H1 (cell line): Measurements from ENCODE around the gene APOL1. TPM values are rescaled to one million over a fixed set of nuclear protein-coding genes. Genes with fewer than 3 reads are reported as not detected.
"Not testable (repeated sequence)": the region's sequence is repeated elsewhere in the genome, so short reads cannot be mapped to it uniquely, and the experiment has no call there.

Source experiments
- CTCF ChIA-PET: fragments of 300-600 bp; sonication (Branson Sonifier 250); formaldehyde crosslinking; loops from one replicate; lab custom pipeline; 2021; ENCODE audit not compliant: partially characterized antibody; lab: Charles Lee
- POLR2A ChIA-PET: fragments of 300-600 bp; sonication (Branson Sonifier 250); formaldehyde crosslinking; loops from one replicate; lab custom pipeline; 2021; ENCODE audit warnings: inconsistent platforms; ENCODE audit not compliant: partially characterized antibody; lab: Charles Lee
- DNase-seq, 2 experiments: peaks; one replicate each; pipeline versions ENCODE4 v3.0.0 to v3.0.0-alpha.2; 2010 to 2022; ENCODE audit warnings: low spot score in 2 of 2, low read depth in 1 of 2, mixed read lengths in 1 of 2
- FAIRE-seq: peaks from 2 replicates; lab custom pipeline; 2011; peaks lifted over from hg19 to GRCh38; lab: Jason Lieb, UNC
- H2AFZ ChIP-seq: 2 replicates; pipeline ENCODE4 v1.8.1; 2012; ENCODE audit warnings: low read length, inconsistent platforms
- H2AK5ac ChIP-seq: 2 replicates; pipeline ENCODE4 v1.6.1; 2013; ENCODE audit warnings: low read depth, low read length
- H2BK120ac ChIP-seq: replicated peaks from 2 replicates; pipeline ENCODE3; 2013; ENCODE audit warnings: low read depth, low read length, inconsistent platforms
- H2BK12ac ChIP-seq: 2 replicates; pipeline ENCODE4 v1.6.1; 2013; ENCODE audit warnings: low read depth, low read length
- H2BK15ac ChIP-seq: 2 replicates; pipeline ENCODE4 v1.6.1; 2013; ENCODE audit warnings: low read length
- H2BK20ac ChIP-seq: 2 replicates; pipeline ENCODE4 v1.6.1; 2013; ENCODE audit warnings: low read length
- H2BK5ac ChIP-seq: 2 replicates; pipeline ENCODE4 v1.6.1; 2013; ENCODE audit warnings: low read depth, low read length
- H3K14ac ChIP-seq: 2 replicates; pipeline ENCODE4 v1.6.1; 2013; ENCODE audit warnings: inconsistent platforms; ENCODE audit not compliant: insufficient read length
- H3K18ac ChIP-seq: 2 replicates; pipeline ENCODE4 v1.6.1; 2013; ENCODE audit warnings: low read length; ENCODE audit errors: extremely low read depth
- H3K23ac ChIP-seq: 2 replicates; pipeline ENCODE4 v1.6.1; 2013; ENCODE audit warnings: inconsistent platforms; ENCODE audit not compliant: insufficient read length
- H3K23me2 ChIP-seq: 2 replicates; pipeline ENCODE4 v1.6.1; 2013; ENCODE audit warnings: low read depth, low read length
- H3K27ac ChIP-seq: 2 replicates; pipeline ENCODE4 v1.6.1; 2011; ENCODE audit warnings: low read depth, low read length, inconsistent platforms
- H3K27me3 ChIP-seq, 4 experiments: replicated peaks in 1 of 4; 1 replicate in 1 of 4; 2 replicates in 3 of 4; pipeline versions ENCODE4 v1.6.1 to v1.8.1; 2011 to 2013; ENCODE audit warnings: low read length in 3 of 4, mild to moderate bottlenecking in 3 of 4, inconsistent platforms in 2 of 4, mixed read lengths in 2 of 4, moderate library complexity in 1 of 4; ENCODE audit not compliant: control insufficient read depth in 3 of 4, insufficient read depth in 3 of 4; ENCODE audit errors: extremely low read depth in 1 of 4
- H3K36me3 ChIP-seq, 4 experiments: 2 replicates each; pipeline versions ENCODE4 v1.6.1 to v1.8.1; 2011 to 2013; ENCODE audit warnings: mild to moderate bottlenecking in 4 of 4, low read length in 3 of 4, moderate library complexity in 2 of 4, control low read depth in 1 of 4, inconsistent platforms in 1 of 4; ENCODE audit not compliant: insufficient read depth in 4 of 4, control insufficient read depth in 2 of 4
- H3K4ac ChIP-seq: replicated peaks from 2 replicates; pipeline ENCODE3; 2013; ENCODE audit warnings: low read length, low read depth, mixed read lengths, inconsistent platforms; ENCODE audit not compliant: insufficient read length
- H3K4me1 ChIP-seq, 4 experiments: replicated peaks in 1 of 4; 1 replicate in 1 of 4; 2 replicates in 3 of 4; pipeline versions ENCODE4 v1.6.1 to v1.8.1; 2011 to 2013; ENCODE audit warnings: low read length in 3 of 4, inconsistent platforms in 2 of 4, mixed read lengths in 1 of 4; ENCODE audit not compliant: insufficient read depth in 4 of 4, control insufficient read depth in 3 of 4
- H3K4me2 ChIP-seq, 2 experiments: 2 replicates each; pipeline versions ENCODE4 v1.6.1 to v1.8.1; 2011 to 2013; ENCODE audit warnings: low read depth in 2 of 2, low read length in 2 of 2, control low read depth in 1 of 2, inconsistent platforms in 1 of 2, mild to moderate bottlenecking in 1 of 2; ENCODE audit not compliant: insufficient read depth in 1 of 2
- H3K4me3 ChIP-seq, 4 experiments: fragments of 200-600, 300-600 bp in 1 of 4; sonication (generic), shearing (Covaris generic), sonication (Bioruptor Twin) in 1 of 4; 2 replicates each; pipeline versions ENCODE4 v1.5.1 to v1.8.1; 2011 to 2016; ENCODE audit warnings: low read length in 4 of 4, low read depth in 3 of 4, control low read depth in 2 of 4, inconsistent platforms in 2 of 4, mild to moderate bottlenecking in 2 of 4, mixed read lengths in 1 of 4, moderate library complexity in 1 of 4; ENCODE audit not compliant: insufficient read depth in 2 of 4; ENCODE audit errors: extremely low read depth in 1 of 4
- H3K56ac ChIP-seq: replicated peaks from 2 replicates; pipeline ENCODE3; 2013; ENCODE audit warnings: low read depth, mild to moderate bottlenecking, mixed read lengths, low read length, inconsistent platforms; ENCODE audit not compliant: insufficient read length
- H3K79me1 ChIP-seq: 2 replicates; pipeline ENCODE4 v1.6.1; 2013; ENCODE audit warnings: low read depth, low read length, control low read depth
- H3K79me2 ChIP-seq, 2 experiments: 2 replicates each; pipeline versions ENCODE4 v1.6.1 to v1.8.1; 2012 to 2013; ENCODE audit warnings: low read length in 2 of 2, mild to moderate bottlenecking in 2 of 2, inconsistent platforms in 1 of 2; ENCODE audit not compliant: insufficient read depth in 2 of 2, control insufficient read depth in 1 of 2
- H3K9ac ChIP-seq, 4 experiments: replicated peaks in 1 of 4; 1 replicate in 1 of 4; 2 replicates in 3 of 4; pipeline versions ENCODE4 v1.6.1 to v1.8.1; 2011 to 2013; ENCODE audit warnings: low read depth in 3 of 4, low read length in 3 of 4, control low read depth in 2 of 4, mild to moderate bottlenecking in 2 of 4, moderate library complexity in 2 of 4, inconsistent platforms in 1 of 4; ENCODE audit errors: extremely low read depth in 1 of 4
- H3K9me3 ChIP-seq, 2 experiments: 2 replicates each; pipeline versions ENCODE4 v1.6.1 to v1.8.1; 2012 to 2013; ENCODE audit warnings: mild to moderate bottlenecking in 2 of 2, moderate library complexity in 2 of 2, control low read depth in 1 of 2, inconsistent platforms in 1 of 2, low read depth in 1 of 2, low read length in 1 of 2, mixed read lengths in 1 of 2; ENCODE audit not compliant: insufficient read depth in 2 of 2
- H4K20me1 ChIP-seq, 2 experiments: replicated peaks in 1 of 2; 2 replicates each; pipeline versions ENCODE3 to v1.8.1; 2011 to 2013; ENCODE audit warnings: inconsistent platforms in 2 of 2, low read length in 2 of 2, mild to moderate bottlenecking in 1 of 2; ENCODE audit not compliant: insufficient read depth in 2 of 2, control insufficient read depth in 1 of 2
- H4K5ac ChIP-seq: 2 replicates; pipeline ENCODE4 v1.6.1; 2013; ENCODE audit warnings: low read length, low read depth, mixed read lengths, inconsistent platforms; ENCODE audit not compliant: insufficient read length
- H4K8ac ChIP-seq: 2 replicates; pipeline ENCODE4 v1.8.0; 2013; ENCODE audit warnings: mild to moderate bottlenecking, moderate library complexity, low read length, inconsistent platforms; ENCODE audit not compliant: insufficient read depth; ENCODE audit errors: extremely low read depth
- H4K91ac ChIP-seq: replicated peaks from 2 replicates; pipeline ENCODE3; 2013; ENCODE audit warnings: low read length, mixed read lengths, inconsistent platforms; ENCODE audit not compliant: insufficient read length
- WGBS, 2 experiments: shearing (Covaris generic) in 1 of 2; methylation state at CpG; one replicate each; pipeline versions ENCODE4 v1.1.6 to v1.1.7; 2013 to 2015; ENCODE audit warnings: low lambda C conversion rate in 2 of 2, mixed read lengths in 2 of 2, inconsistent platforms in 1 of 2, low coverage in 1 of 2, missing lambda C conversion rate in 1 of 2; ENCODE audit not compliant: insufficient replicate concordance in 2 of 2, insufficient coverage in 1 of 2, insufficient read length in 1 of 2; ENCODE audit errors: extremely low coverage in 1 of 2, missing lambda C conversion rate in 1 of 2; 5-methylcytosine and 5-hydroxymethylcytosine counted together
- polyA plus RNA-seq, 7 experiments: library from polyadenylated mRNA; depleted of rRNA in 3 of 7; stranded (reverse) in 5 of 7; unstranded in 2 of 7; fragments of >200 nt in 5 of 7; fragments of 200-250 nt in 2 of 7; gene quantifications; 1 replicate in 5 of 7; 2 replicates in 1 of 7; 4 replicates in 1 of 7; pipeline versions ENCODE4 v1.2.1 to v1.2.3, GENCODE V29; 2011 to 2013; ENCODE audit warnings: missing spikeins in 2 of 7, mixed read lengths in 2 of 7
- total RNA-seq: library from RNA; stranded (reverse); fragmentation: NEBNext Ultra II Directional; extraction: Animal tissue kit (Norgen Biotek cat#: 25700); gene quantifications from 2 replicates; pipeline ENCODE4 v1.2.1, GENCODE V29; 2021

APOL1 gene
- total and polyA plus RNA-seq, 2 of the 8 experiments (the other 6 are each of a cell fraction or from before 2014, with no cell fraction given), result not detected

DNA sequence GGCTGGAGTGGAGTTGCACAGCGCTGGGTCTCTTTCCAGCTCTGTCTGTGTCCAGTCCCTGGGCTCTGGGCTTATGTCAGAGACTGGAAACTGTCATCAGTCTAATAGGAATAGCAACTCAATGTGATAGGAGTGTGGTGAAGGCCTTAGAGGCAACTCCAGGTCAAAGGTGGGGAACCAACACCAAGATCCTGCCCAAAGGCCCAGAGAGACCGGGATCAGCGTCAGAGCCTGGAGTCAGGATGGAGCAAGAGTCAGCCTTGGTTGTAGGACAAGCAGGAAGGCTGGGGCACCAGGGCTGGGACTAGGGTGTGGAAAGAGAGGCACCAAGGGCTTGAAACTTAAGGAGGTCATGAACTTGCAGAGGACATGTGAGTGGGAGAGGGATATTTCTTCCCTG is 9.4 kb downstream of the APOL1 start:
- H3K79me1 ChIP-seq, H4K8ac ChIP-seq, H3K9me3 ChIP-seq, H3K4me3 ChIP-seq, H3K9ac ChIP-seq, H3K23ac ChIP-seq, H4K20me1 ChIP-seq, H3K27me3 ChIP-seq, H2BK20ac ChIP-seq, H4K91ac ChIP-seq, H3K14ac ChIP-seq, H3K4me2 ChIP-seq, H4K5ac ChIP-seq, H3K23me2 ChIP-seq, DNase-seq, H3K79me2 ChIP-seq, H2BK5ac ChIP-seq, H3K4ac ChIP-seq, H2AFZ ChIP-seq, H3K18ac ChIP-seq, H2BK12ac ChIP-seq, H2BK15ac ChIP-seq, H3K36me3 ChIP-seq, H3K56ac ChIP-seq, FAIRE-seq, H3K27ac ChIP-seq, H2AK5ac ChIP-seq, H2BK120ac ChIP-seq: not testable (repeated sequence)
- ChIA-PET POLR2A (interaction anchor here (1.1 kb wide), 1 partner anchor 29 kb away, joined by 3 read pairs; no protein-coding TSS in a partner anchor), CTCF (interaction anchor here (0.9 to 3.0 kb wide), 13 partner anchors 9 to 121 kb away, joined by 3 to 11 read pairs (median 6); partner anchors contain the start of genes APOL1, APOL2 and APOL4)
- H3K4me1 ChIP-seq, result peaks cover 7 to 12% (median 10%) of the 10 kb centered on the region in 4 experiments
- 93% methylated on average over 3 of the region's 3 CpGs; no CpG with 5 or more reads in 1 of the 2 experiments for WGBS, 2 experiments

DNA sequence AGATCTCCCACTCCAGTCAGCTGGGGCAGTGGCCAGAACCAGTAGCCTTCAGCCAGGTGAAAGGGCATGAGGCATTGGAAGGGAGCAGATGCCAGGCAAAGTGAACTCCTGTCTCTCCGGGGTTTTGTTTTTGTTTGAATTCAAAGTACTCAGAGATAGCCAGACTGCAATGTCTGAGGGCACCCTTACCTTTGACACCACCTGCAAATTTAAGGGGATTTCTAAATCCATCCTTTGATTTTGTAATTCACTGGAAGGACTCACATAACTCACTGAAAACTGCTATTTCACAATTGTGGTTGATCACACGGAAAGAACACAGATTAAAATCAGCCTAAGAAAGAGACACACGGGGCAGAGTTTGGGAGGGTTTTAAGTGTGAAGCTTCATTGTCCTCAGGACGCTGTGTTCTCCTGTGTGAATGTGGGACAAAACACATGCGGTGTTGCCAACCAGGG is 10.3 kb downstream of the APOL1 start:
- H3K4me2 ChIP-seq, H2AK5ac ChIP-seq, H3K27ac ChIP-seq, H2BK12ac ChIP-seq, H3K79me2 ChIP-seq, H2BK20ac ChIP-seq, H3K23ac ChIP-seq, H3K4me3 ChIP-seq, H4K5ac ChIP-seq, POLR2A ChIA-PET, H3K27me3 ChIP-seq, H4K20me1 ChIP-seq, H3K56ac ChIP-seq, H4K8ac ChIP-seq, DNase-seq, H3K9me3 ChIP-seq, FAIRE-seq, H3K36me3 ChIP-seq, H4K91ac ChIP-seq, H2AFZ ChIP-seq, H2BK5ac ChIP-seq, H3K23me2 ChIP-seq, H3K4ac ChIP-seq, H3K14ac ChIP-seq, H3K18ac ChIP-seq, H2BK120ac ChIP-seq, H3K9ac ChIP-seq, H2BK15ac ChIP-seq, H3K79me1 ChIP-seq: not testable (repeated sequence)
- WGBS, 2 experiments, result 66% methylated on average over 5 of the region's 5 CpGs; no CpG with 5 or more reads in 1 of the 2 experiments
- peaks cover 7 to 12% (median 10%) of the 10 kb centered on the region in 4 experiments for H3K4me1 ChIP-seq
- CTCF ChIA-PET, result interaction anchor here (0.6 to 3.9 kb wide), 5 partner anchors 12 to 615 kb away, joined by 3 to 16 read pairs (median 4); partner anchors contain the start of gene APOL2
